ENCODE data around the gene CACNA2D3. TPM values are rescaled to one million over a fixed set of nuclear protein-coding genes. Genes with fewer than 3 reads are reported as not detected.
A peak's percentile ranks its signal among the peaks of the same experiment; 100 is the strongest.

The CACNA2D3 gene
- total RNA-seq, 1 donor from 2014 or later = 7.3 TPM

GRCh38 chr3:54895613-54896012, 773.3 kb downstream of the CACNA2D3 start:
- H3K9me3 ChIP-seq = no peaks in the 10 kb centered on the region
- H3K27me3 ChIP-seq = no peaks in the 10 kb centered on the region
- H3K27ac ChIP-seq = no peak overlapping the region
- H3K36me3 ChIP-seq = no peaks in the 10 kb centered on the region
- DNase-seq = no peak
- no peak overlapping the region for H3K4me3 ChIP-seq
- no peak for ATAC-seq
- peaks cover 8% of the 10 kb centered on the region for H3K4me1 ChIP-seq
- no peak for TF ChIP-seq CTCF (IDR thresholded peaks at IDR 0.05)
- intact Hi-C loops (cut with DNase I) = no loop called here

GRCh38 chr3:54897028-54897711, 774.8 kb downstream of the CACNA2D3 start:
- ATAC-seq (no peak), DNase-seq (no peak)
- no peaks in the 10 kb centered on the region for H3K27me3 ChIP-seq
- H3K4me3 ChIP-seq = no peak overlapping the region
- intact Hi-C loops (cut with DNase I) = no loop called here
- H3K4me1 ChIP-seq = peaks cover 2% of the 10 kb centered on the region
- H3K36me3 ChIP-seq = no peaks in the 10 kb centered on the region
- no peaks in the 10 kb centered on the region for H3K9me3 ChIP-seq
- H3K27ac ChIP-seq = no peak overlapping the region
- no peak for TF ChIP-seq CTCF (IDR thresholded peaks at IDR 0.05)

GRCh38 chr3:54899273-54899672, 776.9 kb downstream of the CACNA2D3 start:
- Histone ChIP-seq H3K27ac (no peak overlapping the region), H3K27me3 (no peaks in the 10 kb centered on the region), H3K4me3 (no peak overlapping the region), H3K4me1 (peaks cover 2% of the 10 kb centered on the region), H3K9me3 (no peaks in the 10 kb centered on the region), H3K36me3 (no peaks in the 10 kb centered on the region)
- TF ChIP-seq CTCF (IDR thresholded peaks at IDR 0.05) = no peak
- no peak for DNase-seq
- ATAC-seq = no peak
- intact Hi-C loops (cut with DNase I) = no loop called here

- no peak for TF ChIP-seq CTCF (IDR thresholded peaks at IDR 0.05)
- ATAC-seq = peak; percentile 43
- Histone ChIP-seq H3K4me3 (no peak overlapping the region), H3K4me1 (peaks cover 2% of the 10 kb centered on the region), H3K9me3 (no peaks in the 10 kb centered on the region), H3K27me3 (no peaks in the 10 kb centered on the region), H3K27ac (no peak overlapping the region), H3K36me3 (no peaks in the 10 kb centered on the region)
- DNase-seq = no peak
- intact Hi-C loops (cut with DNase I) = no loop called here
Observed at GRCh38 chr3:54900838-54901591, 778.7 kb downstream of the CACNA2D3 start.

GRCh38 chr3:54901906-54902685, 779.7 kb downstream of the CACNA2D3 start:
- no peak overlapping the region for H3K27ac ChIP-seq
- H3K27me3 ChIP-seq = no peaks in the 10 kb centered on the region
- no peak overlapping the region for H3K4me3 ChIP-seq
- ATAC-seq (no peak), DNase-seq (no peak)
- TF ChIP-seq CTCF (IDR thresholded peaks at IDR 0.05) = no peak
- peaks cover 2% of the 10 kb centered on the region for H3K4me1 ChIP-seq
- H3K36me3 ChIP-seq = no peaks in the 10 kb centered on the region
- H3K9me3 ChIP-seq = no peaks in the 10 kb centered on the region
- intact Hi-C loops (cut with DNase I) = no loop called here

All from upper lobe of right lung (tissue), 1 donor.